ENCODE data around the gene SPATA21. TPM values are rescaled to one million over a fixed set of nuclear protein-coding genes. Genes with fewer than 3 reads are reported as not detected.
"Not testable (repeated sequence)": the region's sequence is repeated elsewhere in the genome, so short reads cannot be mapped to it uniquely, and the experiment has no call there.

The SPATA21 gene
- 0.02 TPM in 1 of 2 replicates, not detected in the other for total RNA-seq (2014; rRNA removed; shearing (Covaris generic))

- DNase-seq (ENCODE audit: low read depth): no peak
These were observed at the start of gene SPATA21 for GRCh38 chr1:16436946-16437474. Gene SPATA21, minus strand, starts transcription at chr1:16437424. Its CDS starts 6,053 bp downstream, at chr1:16431371.

DNA sequence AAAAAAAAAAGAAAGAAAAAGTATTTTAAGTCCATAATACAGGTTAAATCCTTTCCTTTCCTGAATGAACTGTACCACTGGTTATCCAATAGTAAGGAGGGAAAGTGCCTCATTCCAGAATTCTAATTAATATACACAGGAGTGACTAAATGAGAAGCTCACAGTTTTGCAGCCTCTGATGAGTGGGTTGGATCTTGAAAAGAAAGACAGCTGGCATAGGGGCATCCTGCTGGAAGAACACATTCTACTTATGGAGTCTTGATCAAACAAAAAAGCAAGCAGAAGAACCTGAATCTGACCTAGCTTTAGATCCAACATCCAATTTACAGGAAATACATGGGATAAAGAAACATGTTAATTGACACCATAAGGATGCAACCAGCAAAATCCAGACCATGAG lies 49.8 kb upstream of the SPATA21 start:
- DNase-seq (ENCODE audit: low read depth): not testable (repeated sequence)

- not testable (repeated sequence) for DNase-seq (ENCODE audit: low read depth)
These were observed 49.1 kb upstream of the SPATA21 start for GRCh38 chr1:16486316-16486715.

DNA sequence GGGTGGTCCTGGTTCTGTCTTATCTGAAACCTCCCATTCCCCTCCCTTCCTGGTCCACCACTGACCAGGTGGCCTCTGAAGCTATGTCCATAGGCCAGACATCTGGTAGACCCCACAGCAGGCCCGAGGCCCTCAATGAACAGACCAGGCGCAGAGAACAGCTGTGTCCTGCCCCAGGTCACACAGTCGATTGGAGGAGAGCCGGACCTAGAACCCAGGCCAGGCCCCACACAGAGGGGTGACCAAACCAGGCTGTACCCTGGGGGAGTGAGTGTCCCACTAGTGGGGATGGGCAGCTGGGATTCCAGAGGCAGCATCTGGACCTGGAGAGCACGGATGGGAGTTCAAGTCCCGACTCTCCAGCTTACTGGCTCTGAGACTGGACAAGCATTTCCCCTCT lies 47.7 kb upstream of the SPATA21 start:
- DNase-seq (ENCODE audit: low read depth): no peak

DNA sequence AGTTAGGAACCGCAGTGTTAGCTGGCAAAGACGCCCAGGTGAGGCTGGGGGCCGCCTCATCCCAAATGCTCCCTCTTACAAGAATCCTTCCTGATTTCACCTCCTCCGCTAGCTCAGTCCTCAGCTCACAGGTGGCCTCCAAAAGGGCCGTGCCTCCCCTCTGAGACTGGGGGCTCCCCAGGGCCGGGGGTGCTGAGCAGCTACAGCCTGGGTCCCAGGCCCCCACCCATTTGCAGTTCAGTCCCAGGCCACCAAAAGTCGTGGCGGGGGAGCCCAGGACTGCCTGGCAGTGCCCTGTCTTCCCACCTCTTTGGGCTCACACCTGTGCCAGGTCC lies 47.2 kb upstream of the SPATA21 start:
- DNase-seq (ENCODE audit: low read depth): no peak

DNA sequence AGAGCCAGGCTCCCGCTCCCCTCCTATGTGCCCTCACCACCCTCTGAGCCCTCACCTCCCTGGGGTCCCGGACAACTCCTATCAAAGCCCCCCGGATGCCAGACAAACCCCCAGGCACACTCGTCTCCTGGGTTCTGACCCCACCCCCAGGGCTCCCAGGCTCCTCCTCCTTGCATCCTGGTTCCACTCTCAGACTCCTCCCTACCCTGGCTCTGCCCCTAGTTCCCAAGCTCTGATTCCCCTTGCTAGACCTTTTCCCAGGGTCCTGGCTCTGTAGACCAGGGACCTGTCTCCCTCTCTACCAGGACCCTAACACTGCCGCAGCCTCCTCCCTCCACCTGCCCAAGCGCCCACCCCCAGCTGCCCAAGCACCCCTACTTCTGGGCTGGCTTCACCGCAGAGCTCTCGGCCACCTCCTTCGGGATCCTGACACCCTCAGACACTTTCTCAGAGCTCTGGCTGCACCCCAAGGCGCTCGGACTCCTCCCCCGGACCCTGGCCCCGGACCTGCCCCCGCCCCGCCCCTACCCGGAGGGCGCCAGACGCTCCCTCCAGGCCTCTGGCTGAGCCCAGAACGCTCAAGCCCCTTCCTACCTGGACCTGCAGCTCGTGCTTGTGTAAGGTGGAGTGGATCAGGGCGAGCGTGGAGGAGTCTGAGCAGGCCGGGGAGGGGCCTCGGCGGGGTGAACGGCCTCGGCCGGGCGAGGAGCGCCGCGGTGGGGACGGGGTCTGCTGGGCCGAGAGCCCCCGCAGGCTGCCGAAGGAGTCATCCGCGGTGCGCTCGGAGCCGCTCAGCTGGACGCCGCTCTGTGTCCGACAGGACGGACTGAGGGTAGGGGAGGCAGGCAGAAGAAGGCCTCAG lies 46.6 kb upstream of the SPATA21 start:
- not testable (repeated sequence) for DNase-seq (ENCODE audit: low read depth)

DNA sequence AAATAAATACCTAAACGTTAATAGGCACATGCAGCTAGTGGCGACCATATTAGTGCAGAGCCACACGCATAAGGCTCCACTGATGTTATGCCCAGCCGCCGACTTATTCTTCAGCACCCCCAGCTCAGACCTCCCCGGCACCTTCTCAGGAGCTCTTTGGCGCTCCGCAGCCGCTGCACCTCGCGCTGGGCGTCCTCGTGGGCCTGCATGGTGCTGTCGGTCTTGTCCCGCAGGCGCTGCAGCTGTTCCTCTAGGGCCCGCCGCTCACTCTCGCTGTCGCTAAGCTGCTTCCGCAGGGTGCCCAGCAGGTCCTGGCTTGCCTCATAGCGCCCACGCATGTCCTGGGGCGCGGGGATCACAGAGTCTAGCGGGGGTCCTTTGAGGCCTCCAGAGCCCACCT lies 45.9 kb upstream of the SPATA21 start:
- DNase-seq (ENCODE audit: low read depth): not testable (repeated sequence)

- no peak for DNase-seq (ENCODE audit: low read depth)
These were observed 40.9 kb upstream of the SPATA21 start for GRCh38 chr1:16478091-16478490.

- not testable (repeated sequence) for DNase-seq (ENCODE audit: low read depth)
These were observed 38.8 kb upstream of the SPATA21 start for GRCh38 chr1:16475771-16476770.

DNA sequence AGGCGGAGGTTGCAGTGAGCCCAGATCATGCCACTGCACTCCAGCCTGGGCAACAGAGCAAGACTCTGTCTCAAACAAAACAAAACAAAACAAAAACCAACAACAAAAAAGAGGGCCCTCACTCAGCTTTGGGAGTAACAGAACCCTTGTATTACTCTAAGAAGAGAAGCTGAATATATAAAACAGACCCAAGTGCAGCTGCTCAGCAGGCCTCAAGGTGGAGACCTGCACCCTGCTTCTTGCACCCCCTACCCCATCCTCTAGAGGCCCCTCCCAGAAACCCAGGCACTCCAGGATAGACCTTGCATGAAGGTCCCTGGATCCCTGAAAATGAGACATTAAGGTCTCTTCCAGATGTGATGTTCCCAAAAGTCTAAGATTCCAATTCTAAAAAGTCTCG lies 37.7 kb upstream of the SPATA21 start:
- DNase-seq (ENCODE audit: low read depth): not testable (repeated sequence)

GRCh38 chr1:16474166-16474800 lies 37.1 kb upstream of the SPATA21 start:
- no peak for DNase-seq (ENCODE audit: low read depth)

DNA sequence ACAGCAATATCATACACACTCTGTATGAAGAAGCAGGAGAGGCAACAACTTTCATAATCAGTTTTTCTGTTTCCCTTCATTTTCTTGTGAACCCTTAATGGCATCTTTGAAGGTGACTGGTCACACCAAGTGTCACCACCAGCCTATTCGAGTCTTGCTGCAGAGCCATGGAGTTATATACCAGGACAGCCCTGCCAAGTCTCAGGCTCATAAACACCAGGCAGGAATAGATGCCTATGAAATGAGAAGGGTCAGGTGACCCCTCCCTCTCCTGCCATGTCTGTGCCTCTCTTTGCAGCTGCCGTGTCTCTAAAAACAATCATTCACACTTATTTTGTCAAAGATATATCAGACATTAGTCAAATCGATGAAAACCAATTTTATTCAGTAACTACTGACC lies 31.3 kb upstream of the SPATA21 start:
- DNase-seq (ENCODE audit: low read depth): no peak

DNA sequence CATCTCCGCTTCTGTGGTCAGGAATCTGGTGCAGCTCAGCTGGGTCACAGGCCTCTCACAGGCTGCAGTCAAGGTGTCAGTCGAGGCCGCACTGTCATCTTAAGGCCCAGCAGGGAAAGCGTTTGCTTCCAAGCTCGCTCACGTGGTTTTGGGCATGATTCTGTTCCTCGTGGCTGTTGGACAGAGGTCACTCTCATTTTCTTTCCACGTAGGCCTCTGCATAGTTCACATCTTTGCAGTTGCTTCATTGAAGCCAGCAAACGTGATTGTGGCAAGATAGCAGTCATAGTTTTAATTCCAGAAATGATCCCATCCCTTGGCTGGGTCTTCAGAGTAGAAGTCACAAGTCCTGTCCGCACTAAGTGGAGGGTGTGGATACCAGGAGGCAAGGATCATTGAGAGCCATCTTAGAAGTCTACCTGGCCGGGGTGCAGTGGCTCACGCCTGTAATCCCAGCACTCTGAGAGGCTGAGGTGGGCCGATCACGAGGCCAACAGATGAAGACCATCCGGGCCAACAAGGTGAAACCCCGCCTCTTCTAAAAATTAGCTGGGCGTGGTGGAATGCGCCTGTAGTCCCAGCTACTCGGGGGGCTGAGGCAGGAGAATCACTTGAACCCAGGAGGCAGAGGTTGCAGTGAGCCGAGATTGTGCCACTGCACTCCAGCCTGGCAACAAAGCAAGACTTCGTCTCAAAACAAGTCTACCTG lies 27.8 kb upstream of the SPATA21 start:
- no peak for DNase-seq (ENCODE audit: low read depth)

DNA sequence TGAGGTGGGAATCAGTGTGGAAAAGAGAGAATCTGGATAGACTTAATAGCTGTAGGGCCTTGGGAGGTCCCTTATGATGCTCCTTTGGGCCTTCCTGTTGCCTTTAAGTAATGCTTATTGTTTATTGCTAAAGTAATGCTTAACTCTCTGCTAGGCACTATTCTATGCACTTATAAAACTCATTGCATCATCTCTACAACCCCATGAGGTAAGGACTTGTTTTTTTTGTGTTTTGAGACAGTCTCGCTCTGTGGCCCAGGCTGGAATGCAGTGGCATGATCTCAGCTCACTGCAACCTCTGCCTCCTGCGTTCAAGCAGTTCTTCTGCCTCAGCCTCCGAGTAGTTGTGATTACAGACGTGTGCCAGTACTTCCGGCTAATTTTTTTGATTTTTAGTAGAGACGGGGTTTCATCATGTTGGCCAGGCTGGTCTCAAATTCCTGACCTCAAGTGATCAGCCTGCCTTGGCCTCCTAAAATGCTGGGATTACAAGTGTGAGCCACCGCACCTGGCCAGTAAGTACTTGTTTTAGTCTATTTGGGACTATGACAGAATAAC lies 25.6 kb upstream of the SPATA21 start:
- DNase-seq (ENCODE audit: low read depth): no peak

DNA sequence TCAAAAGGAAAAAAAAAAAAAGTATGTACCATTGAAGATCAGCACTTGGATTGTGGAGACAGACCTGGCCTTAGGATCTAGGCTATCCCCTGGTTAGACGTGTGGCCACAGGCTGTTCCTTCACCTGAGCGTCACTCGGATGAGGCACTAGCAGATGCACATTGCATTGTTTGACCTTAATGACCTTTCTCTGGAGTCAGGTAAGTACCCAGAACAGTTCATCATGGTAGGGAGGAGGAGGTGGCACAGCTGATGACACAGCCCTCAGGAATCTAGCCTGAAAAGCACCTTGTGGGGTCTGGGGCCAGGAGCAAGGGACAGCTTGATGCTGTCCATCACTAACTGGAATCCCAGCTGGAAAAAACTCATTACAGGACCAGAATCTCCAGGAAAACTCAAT lies 24.5 kb upstream of the SPATA21 start:
- peak; percentile 7 for DNase-seq (ENCODE audit: low read depth)

DNA sequence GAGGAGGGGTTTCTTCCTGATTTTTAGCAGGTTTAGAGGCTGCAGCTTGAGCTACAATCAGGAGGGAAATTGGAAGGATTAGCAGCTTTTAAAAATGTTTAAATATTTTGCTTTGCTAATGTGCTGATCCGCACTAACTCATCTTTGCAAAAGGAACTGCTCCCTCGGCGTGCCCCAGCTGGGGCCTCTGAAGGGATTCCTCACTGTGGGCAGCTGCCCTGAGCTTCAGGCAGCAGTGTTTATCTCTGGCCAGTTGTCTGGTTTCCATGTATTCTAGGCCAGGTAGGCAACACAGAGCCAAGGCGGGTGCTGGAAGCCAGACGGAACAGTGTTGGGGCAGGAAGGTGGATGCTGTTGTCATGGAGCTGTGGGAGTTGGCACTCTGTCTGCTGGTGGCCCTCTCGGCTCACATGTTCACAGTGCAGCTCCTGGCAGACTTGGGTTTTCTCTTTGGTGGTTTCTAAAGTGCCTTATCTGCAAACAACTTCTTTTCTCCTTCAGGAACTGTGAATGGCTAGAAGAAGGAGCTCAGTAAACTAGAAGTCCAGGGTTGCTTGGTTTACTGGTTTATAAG lies 22.2 kb upstream of the SPATA21 start:
- DNase-seq (ENCODE audit: low read depth): no peak

GRCh38 chr1:16458831-16459230 lies 21.6 kb upstream of the SPATA21 start:
- no peak for DNase-seq (ENCODE audit: low read depth)

DNA sequence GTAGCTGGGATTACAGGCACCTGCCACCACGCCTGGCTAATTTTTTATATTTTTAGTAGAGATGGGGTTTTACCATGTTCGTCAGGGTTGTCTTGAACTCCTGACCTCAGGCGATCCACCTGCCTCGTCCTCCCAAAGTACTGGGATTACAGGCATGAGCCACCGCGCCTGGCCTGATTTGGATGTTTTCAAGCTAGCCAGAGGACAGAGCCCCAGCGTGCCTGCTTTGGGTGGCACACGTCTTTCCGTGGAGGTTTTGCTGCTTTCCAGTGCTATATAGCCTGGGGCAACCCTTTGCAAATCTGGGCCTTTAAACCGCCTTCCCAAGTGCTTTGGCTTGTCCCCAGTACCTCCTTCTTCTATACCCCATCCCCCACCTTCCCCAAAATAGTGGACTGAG lies 18.9 kb upstream of the SPATA21 start:
- DNase-seq (ENCODE audit: low read depth): not testable (repeated sequence)

DNA sequence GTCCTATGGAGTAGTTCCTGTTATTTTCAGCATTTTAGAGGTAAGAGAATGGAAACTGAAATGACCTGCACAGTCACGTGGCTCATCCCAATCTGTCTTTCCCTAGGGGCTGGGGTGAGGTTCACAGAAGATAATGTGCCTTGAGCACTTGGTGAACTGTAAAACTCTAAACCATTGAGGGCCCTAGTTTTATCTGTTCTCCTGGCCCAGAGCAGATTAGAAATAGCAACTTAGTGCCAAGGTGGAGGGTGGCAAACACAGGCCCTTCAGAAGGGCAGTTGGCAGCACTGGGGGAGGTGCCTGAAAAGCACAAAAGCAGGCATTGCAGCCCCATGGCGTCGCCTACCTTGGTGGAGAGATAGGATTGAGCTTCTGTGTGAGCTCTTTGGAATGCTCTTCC lies 17.7 kb upstream of the SPATA21 start:
- not testable (repeated sequence) for DNase-seq (ENCODE audit: low read depth)

- DNase-seq (ENCODE audit: low read depth): no peak
These were observed 14.8 kb upstream of the SPATA21 start for GRCh38 chr1:16451841-16452528.

Measured in M059J (cell line).